Measurements from ENCODE around the gene CAPN13. TPM values are rescaled to one million over a fixed set of nuclear protein-coding genes. Genes with fewer than 3 reads are reported as not detected.

The CAPN13 gene
- total and polyA plus RNA-seq, 2 experiments from 2014 or later = 0.50 to 0.94 TPM

- no peak for TF ChIP-seq ZNF462 (CRISPR knock-in tag; IDR thresholded peaks at IDR 0.05)
- TF ChIP-seq ZNF331 (CRISPR knock-in tag; IDR thresholded peaks at IDR 0.05; ENCODE audit: low read depth) = no peak
- TF ChIP-seq EZH2 (IDR thresholded peaks at IDR 0.05; ENCODE audit: low read depth, unreplicated experiment) = no peak
Observed at GRCh38 chr2:30717081-30717650, 90.1 kb downstream of the CAPN13 start (continued).

- ATAC-seq = no peak
- TF ChIP-seq CTCF (conservative IDR thresholded peaks at IDR 0.05; ENCODE audit: low read depth in 2 of 2) (peak in 1 of 2 experiments; percentile 21; a peak in 1 of 4 replicates), REST (IDR thresholded peaks at IDR 0.05; ENCODE audit: unreplicated experiment) (no peak), EZH2phosphoT487 (IDR thresholded peaks at IDR 0.05; ENCODE audit: unreplicated experiment) (no peak), EZH2 (IDR thresholded peaks at IDR 0.05; ENCODE audit: low read depth, unreplicated experiment) (no peak), ETS1 (IDR thresholded peaks at IDR 0.05) (no peak), POLR2AphosphoS5 (IDR thresholded peaks at IDR 0.05; ENCODE audit: low read depth) (no peak), JUNB (IDR thresholded peaks at IDR 0.05; ENCODE audit: unreplicated experiment) (no peak), CREB1 (CRISPR knock-in tag; IDR thresholded peaks at IDR 0.05; ENCODE audit: low read depth) (no peak), STAT1 (IDR thresholded peaks at IDR 0.05; ENCODE audit: unreplicated experiment) (no peak)
- H4K20me1 ChIP-seq (replicated peaks; ENCODE audit: insufficient read depth) = no peaks in the 10 kb centered on the region
Observed at GRCh38 chr2:30716123-30716900, 90.9 kb downstream of the CAPN13 start.

More at GRCh38 chr2:30716123-30716900, 90.9 kb downstream of the CAPN13 start:
- Mint-ChIP-seq H3K27ac (no peak overlapping the region), H3K27me3 (ENCODE audit: insufficient read depth, low read depth, poor library complexity) (peaks cover 4% of the 10 kb centered on the region), H3K36me3 (ENCODE audit: low read depth) (peaks cover 4% of the 10 kb centered on the region; the same call in 2 of the 3 replicates), H3K4me1 (no peaks in the 10 kb centered on the region), H3K4me3 (no peak overlapping the region), H3K9me3 (peaks cover 7% of the 10 kb centered on the region; the same call in 2 of the 3 replicates)
- H3K9me2 ChIP-seq (ENCODE audit: insufficient read depth) = no peaks in the 10 kb centered on the region
- H3K36me3 ChIP-seq (ENCODE audit: insufficient read depth) = no peaks in the 10 kb centered on the region
- H3K4me2 ChIP-seq = no peak overlapping the region
- H3K27me3 ChIP-seq (ENCODE audit: insufficient read depth) = no peaks in the 10 kb centered on the region
- no peak overlapping the region for H3K4me3 ChIP-seq
- H3F3A ChIP-seq (replicated peaks; ENCODE audit: low read depth) = no peaks in the 10 kb centered on the region
- no peak for DNase-seq (ENCODE audit: low spot score)
- H2AFZ ChIP-seq = no peak overlapping the region
- no peak overlapping the region for H3K27ac ChIP-seq (ENCODE audit: low read depth)
- no peaks in the 10 kb centered on the region for H3K4me1 ChIP-seq (ENCODE audit: insufficient read depth)
- no peaks in the 10 kb centered on the region for H3K79me2 ChIP-seq (replicated peaks; ENCODE audit: insufficient read depth)
